ENCODE results near the gene PRXL2C.
"Not testable (repeated sequence)": the region's sequence is repeated elsewhere in the genome, so short reads cannot be mapped to it uniquely, and the experiment has no call there.

Gene PRXL2C

DNA sequence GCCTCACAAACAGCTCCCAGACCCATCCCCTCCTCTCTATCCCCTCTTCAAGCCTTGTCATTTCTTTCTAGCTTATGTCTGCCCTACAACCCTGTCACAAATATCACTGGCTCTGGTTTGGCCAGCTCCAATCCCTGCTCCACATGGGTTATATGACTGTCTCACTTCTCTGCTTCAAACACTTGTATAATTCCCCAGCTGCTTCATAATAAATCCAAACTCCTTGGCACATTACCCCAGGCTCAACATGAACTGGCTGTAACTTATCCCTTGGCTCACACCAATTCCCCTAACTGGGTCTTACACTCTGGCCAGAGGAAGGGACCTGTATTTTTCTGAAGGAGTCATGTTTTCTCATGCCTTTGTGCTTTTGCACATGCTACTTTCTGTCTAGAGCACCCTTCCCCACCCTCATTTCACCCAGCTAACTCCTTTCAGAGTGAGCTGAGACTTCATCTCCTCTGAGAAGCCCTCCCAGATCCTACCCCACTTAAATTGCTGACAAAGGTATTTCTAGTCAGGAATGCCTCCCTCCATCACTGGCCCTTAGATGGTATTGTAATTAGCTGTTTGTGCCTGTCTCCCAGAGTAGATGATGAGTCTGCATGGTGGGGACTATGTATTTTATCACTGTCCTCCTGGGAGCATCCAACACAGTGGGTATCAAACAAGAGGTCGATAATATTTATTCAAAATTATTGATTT lies 5.3 kb downstream of the PRXL2C start:
- no peak for DNase-seq

DNA sequence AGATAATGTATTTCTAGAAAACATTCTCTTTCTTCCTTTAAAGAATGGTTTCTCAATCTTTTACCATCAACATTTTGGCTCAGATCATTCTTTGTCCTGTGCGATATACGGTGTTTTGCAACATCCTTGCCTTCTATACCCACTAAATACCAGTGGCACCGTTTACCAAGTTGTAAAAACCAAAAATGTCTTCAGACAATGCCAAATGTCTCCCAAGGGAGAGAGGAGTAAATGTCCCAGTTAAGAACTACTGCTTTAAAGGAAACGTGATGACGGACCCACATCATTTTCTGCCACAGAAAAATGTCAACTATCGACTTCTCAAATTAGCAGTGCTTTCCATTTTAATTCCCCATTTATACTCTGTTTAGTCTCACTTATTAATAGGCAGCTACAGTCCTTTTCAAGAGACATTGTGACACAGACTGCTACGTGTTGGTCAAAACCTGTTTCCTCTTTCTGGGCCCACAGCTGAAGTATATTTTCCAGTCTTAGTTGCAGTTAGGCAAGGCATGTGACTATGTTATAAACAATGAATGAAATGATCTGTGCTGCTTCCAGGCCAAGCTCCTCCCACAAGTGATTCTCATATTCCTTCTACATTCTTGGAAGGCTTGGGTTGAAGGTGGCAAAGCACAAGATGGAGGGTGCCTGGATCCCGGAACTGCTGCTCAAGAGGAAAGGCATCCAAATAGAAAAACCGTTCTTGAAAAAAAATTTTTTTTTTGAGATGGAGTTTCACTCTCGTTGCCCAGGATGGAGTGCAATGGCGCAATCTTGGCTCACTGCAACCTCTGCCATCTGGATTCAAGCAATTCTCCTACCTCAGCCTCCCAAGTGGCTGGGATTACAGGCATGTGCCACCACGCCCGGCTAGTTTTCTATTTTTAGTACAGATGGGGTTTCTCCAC lies 8.8 kb downstream of the PRXL2C start:
- DNase-seq, result no peak

DNA sequence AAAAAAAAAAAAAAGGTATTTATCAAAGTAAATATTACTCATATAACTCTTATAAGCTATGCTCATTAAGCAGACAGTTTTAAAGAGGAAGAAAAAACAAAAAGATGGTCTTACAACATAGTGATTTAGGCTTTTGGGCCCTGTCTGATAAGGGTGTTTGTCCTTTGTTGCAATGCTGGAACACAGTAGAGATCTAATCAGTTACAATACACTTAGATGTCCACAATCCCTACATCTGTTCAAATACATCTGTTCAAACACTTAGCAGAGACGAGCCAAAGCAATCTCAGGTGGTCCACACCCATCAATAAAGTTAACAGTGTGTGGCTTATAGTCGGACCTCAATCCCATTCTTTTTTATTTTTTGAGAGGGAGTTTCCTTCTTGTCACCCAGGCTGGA lies 11.0 kb downstream of the PRXL2C start:
- DNase-seq, result peak; percentile 80

DNA sequence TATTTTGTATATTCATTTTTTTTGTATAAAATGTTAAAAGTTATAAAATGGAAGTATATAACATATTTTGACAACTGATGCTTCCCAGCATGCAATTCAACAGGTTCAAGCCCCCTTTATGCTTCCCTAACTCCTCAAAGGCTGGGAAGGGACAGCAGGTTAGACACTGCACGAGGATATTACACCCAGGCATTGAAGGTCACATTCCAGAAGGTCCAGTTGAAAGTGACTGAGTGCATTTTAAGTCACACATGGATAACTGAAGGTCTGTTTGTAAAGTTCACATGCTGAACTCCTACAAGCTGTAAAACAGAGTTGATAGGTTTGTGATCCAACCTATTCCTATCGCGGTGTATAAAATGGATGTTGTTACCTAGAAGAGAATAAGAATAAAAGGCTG lies 13.6 kb downstream of the PRXL2C start:
- DNase-seq, result no peak

DNA sequence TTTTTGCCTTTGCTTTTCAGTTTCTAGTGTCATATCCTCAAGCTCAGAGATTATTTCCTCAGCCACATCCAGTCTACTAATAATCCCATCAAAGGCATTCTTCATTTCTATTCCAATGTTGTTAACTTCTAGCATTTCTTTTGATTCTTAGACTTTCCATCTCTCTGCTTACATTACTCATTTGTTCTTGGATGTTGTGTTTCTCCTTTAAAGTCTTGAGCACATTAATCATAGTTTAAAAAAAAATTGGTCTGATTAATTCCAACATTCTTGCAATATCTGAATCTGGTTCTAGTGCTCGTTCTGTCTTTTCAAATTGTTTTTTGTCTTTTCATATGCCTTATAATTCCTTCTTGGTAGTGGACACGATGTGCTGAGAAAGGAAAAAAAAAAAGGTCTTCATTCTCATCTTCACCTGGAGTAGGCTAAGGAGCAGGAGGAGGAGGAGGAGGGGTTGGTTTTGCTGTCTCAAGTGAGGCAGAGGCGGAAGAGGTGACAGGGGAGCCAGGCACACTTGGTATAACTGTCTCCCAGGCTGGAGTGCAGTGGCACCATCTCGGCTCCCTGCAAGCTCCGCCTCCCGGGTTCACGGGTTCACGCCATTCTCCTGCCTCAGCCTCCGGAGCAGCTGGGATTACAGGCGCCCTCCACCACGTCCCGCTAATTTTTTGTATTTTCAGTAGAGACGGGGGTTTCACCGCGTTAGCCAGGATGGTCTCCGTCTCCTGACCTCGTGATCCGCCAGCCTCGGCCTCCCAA lies 16.3 kb downstream of the PRXL2C start:
- no peak for DNase-seq

DNA sequence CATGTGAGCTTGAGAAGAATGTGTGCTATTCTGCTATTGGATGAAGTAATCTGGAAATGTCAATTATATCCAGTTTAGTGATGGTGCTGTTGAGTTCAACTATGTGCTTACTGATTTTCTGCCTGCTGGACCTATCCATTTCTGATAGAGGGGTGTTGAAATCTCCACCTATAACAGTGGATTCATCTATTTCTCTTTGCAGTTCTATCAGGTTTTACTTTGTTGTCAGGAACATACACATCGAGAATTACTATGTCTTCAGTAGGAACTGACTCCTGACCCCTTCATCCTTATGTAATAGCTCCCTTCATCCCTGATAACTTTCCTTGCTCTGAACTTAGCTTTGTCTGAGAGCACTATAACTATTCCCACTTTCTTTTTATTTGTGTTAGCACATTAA lies 18.7 kb downstream of the PRXL2C start:
- no peak for DNase-seq

DNA sequence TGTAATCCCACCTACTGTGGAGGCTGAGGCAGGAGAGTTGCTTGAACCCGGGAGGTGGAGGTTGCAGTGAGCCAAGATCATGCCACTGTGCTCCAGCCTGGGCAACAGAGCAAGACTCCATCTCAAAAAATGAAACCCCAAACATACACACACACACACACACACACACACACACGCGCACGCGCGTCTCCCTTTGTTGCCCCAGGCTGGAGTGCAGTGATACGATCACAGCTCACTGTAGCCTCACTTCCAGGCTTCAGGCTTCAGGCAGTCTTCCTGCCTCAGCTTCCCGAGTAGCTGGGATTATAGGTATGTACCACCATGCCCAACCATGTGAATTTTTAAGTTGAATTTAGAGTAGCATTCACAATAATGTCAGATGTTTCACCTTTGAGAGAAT lies 21.5 kb downstream of the PRXL2C start:
- DNase-seq, result not testable (repeated sequence)

DNA sequence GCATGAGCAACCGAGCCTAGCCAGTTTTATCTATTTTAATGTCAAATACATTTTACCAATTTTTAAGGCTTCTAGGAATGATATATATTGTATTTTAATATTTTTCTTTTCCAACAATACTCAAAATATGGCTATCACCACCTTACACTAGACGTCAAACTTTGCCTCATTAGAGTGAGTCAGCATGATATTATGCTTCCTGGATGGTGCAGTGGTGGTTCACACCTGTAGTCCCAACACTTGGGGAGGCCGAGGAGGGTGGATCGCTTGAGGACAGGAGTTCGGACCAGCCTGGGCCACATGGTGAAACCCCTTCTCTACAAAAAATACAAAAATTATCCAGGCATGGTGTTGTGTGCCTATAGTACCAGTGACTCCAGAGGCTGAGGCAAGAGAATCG lies 28.2 kb downstream of the PRXL2C start:
- no peak for DNase-seq

DNA sequence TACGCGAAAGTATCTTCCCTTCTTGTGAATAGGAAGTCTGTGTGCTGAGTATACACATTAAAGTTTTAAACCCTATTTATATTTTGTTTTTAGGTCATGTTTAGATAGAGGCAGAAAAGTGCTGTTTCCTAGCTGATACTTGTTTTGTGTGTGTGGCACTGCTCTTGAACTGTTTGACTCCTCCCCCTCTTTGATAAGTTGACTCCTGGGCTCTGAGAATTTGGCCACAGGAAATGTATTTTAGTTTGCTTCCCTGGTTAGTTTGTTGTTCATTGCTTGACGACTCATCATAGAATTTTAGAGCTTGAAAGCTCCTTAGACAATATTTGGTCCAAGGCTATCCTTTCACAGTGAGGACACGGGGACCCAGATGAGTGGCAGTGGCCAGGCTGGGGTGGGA lies 33.5 kb downstream of the PRXL2C start:
- peak; percentile 3 for DNase-seq

DNA sequence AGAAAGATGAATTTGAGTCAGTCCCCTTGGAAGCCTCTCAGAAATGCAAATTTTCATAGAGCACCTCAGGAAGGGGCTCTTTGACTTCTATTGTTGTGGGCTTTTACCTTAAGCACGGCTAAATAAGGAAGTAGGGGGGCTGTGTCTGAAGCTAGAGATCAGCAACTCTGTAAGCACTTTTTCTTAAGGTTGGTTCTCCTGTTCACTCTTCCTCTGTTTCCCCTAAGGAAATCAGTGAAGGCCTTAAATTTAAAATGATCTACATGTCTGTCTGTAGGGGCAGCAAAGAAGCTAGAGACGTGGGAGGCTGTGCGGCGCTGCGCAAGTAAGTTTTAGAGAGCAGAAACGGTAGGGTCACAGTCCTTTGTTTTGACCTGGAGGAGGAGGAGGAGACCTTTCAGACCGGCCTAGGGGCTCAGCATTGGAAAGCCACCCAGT lies 34.3 kb downstream of the PRXL2C start:
- DNase-seq, result no peak

DNA sequence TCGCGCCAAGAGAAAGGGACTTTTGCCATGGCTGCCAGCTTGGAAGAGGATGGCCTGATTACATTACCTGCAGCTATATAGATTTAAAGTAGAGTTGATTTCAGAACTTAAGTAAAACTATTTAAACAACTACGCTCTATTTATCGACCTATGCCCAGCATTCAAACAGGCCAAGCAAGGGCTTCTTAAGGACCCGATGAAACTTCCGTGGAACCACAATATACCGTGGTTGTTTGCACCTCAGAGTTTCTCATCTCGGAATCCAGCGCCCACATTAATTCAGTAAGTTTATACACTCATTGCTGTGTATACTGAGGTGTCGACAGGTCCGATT lies 35.0 kb downstream of the PRXL2C start:
- no peak for DNase-seq

DNA sequence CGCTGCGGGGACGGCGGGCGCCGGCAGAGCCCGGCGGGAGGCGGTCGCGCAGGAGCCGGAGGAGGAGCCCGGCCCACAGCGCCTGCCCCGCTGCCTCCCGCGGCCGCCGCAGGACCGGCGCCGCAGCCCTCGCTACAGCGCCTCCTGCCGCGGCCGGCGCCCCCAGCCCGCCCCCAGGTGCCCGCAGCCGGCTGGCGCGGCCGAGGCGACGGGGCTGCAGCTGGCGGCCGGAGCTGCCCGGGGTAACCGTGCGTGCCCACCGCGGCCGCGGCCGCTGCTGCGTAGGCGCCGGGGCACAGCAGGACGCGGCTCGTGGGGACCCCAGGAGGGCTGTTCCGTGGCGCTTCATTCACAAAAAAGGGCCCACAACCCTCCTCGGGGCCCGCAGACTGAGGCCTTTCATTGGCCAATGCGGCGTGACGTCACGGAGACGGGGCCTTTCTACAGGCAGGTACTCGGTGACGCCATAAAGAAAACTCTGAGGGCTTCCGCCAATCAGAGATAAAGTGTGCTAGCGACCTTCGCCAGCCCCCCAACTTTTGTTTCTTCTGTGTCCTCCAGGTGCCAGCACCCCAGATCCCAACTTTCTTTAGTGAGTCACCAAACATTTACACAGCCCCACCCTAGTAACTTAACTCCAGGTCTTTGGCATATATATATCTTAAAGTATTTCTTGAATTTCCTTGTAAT lies 35.5 kb downstream of the PRXL2C start, which contains the start of gene CDC14B:
CDC14B (minus strand) TSS at position 353 of the 690 bp plus-strand sequence. CDS start 465 bp downstream, outside the sequence.
- peak; percentile 93 for DNase-seq

DNA sequence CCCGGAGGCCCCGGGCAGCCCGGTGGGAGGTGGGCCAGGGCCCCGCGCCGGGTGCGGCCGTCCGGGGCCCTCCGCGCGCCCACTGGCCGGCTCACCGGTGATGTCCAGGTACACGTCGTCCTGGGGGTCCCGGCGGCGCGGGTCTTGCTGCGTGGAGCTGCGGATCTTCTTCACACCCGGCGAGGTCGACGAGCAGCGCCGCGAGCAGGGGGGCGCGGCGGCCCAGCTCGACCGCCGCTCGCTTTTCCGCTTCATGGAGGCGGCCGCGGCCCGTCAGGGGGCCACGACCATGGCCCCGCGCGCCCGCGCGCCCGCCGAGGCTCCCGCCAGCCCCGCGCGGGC lies 36.0 kb downstream of the PRXL2C start:
- DNase-seq, result no peak

DNA sequence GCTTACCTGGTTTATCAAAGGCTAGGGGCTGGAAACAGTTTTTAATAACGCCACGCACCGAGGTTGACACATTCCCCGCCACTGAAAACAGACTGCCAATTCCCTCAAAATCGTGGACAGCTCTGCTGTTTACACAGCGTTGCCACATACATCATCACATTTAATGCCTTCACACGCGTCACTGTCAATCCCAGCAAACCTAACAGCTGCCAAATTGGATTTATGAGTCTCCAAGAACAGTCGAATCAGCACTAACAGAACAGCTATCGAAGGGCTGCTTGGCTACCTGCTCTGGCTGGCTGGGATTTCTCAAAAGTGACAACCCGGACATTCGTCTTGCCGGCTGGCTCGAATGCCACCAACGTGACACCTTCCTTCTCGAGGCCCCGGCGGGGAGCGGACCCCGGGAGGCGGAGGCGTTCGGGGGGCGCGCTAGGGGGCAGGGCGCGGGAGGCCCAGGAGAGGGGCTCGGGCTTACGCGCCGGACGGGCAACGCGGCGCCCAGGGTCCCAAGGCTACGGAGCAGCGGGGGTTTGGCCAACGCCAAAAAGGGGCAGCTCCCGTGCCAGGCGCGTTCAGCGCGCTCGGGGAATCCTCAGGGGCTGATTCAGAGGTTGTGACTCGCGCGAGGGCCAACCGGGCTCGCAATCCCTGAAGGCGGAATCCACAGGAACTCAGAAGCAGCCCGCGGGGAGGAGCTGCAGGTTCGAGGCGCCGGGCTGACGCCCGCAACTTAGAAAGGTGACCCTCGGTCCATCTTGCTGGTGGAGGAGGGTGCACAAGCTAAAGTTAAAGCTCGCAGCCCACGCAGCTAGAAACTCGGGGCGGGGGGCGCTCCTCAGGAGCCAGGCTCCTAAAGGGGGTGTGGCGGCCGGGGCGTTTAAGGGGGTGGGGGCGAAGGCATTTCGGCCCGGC lies 36.7 kb downstream of the PRXL2C start:
- DNase-seq, result peak; percentile 67

DNA sequence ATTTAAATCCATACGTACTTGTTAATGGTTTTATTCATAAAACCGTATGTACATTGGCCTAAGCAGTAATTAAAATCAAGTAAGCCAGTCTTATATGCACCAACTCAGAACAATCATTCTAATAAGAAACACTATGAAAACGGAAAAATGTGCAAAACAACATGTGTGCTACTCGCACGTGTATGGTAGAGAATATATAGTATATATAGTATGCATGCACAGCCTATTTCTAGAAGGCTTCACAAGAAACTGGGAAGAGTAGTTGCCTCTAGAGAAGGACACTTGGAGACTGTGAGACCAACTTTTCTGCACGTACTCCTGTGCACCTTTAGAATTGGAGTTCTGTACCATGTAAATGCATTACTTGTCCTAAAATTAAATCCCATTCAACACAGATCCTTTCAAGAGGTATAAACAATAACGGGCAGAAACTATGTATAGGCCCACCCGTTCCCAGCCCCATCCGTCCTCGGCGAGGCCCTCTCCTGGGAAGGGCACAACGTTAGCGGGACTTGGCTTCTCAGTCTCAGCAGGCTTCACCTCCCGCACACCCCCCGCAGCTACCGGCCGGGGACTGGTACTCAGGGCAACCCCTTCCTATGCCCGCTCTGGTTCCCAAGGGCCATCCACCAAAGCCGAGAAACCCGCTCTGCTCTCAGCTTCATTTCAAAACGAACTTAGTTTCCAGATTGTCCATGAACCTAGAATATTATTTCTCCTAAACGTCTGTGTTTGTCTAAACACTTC lies 37.5 kb downstream of the PRXL2C start:
- DNase-seq, result no peak

DNA sequence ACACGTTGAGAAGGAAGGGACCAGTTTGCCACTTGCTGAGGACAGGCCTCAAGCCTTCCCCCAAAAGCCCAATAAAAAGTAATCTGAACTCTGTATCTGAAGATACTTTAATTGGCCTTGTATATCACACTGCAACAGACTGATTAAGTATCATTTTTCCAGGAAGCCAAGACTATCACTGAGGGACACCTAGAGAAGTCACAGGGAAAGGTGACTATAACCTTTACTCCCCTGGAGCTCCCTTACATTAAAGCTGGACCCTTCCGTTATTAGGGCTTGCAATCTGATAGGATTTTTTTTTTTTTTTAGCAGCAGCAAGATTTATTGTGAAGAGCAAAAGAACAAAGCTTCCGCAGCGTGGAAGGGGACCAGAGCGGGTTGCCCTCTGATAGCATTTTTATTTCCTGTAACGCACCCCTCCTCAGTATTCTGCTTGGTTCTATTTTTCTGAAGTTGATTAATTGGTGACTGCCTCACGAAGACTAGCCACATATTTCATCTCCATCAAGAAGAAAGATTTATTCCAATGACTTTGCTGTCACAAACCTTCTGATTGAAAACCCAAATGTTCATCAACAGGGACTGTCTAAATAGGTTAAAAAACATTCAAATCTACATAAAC lies 38.2 kb downstream of the PRXL2C start:
- no peak for DNase-seq

DNA sequence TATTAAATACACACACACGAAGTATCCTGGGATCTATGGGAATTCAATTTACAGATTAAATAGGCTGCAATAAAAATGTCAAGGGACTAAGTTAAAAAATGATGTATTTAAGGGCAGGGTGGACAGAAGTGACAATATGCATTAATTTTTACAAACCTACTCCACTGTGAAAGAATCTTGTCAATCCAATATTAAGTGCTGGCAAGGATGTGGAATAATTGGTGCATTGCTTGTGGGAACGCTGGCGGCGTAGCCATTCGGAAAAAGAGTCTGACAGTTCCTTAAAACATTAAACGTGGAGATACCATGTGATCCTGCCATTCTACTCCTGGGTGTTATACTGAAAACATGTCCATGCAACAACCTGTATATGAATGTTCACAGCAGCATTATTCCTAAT lies 39.7 kb downstream of the PRXL2C start:
- DNase-seq, result no peak

DNA sequence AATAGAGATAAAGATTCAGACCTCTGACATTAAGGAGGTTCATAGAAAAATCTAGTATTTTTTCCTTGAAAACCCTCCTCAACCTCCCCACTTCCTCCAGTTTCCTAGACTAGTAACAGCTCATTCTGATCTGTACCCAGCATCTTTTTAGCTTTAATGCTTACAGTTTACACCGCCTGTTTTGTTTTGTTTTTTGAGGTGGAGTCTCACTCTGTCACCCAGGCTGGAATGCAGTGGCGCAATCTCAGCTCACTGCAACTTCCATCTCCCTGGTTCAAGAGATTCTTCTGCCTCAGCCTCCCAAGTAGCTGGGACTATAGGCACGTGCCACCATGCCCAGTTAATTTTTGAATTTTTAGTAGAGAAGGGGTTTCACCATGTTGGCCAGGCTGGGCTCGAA lies 40.5 kb downstream of the PRXL2C start:
- DNase-seq, result not testable (repeated sequence)

DNA sequence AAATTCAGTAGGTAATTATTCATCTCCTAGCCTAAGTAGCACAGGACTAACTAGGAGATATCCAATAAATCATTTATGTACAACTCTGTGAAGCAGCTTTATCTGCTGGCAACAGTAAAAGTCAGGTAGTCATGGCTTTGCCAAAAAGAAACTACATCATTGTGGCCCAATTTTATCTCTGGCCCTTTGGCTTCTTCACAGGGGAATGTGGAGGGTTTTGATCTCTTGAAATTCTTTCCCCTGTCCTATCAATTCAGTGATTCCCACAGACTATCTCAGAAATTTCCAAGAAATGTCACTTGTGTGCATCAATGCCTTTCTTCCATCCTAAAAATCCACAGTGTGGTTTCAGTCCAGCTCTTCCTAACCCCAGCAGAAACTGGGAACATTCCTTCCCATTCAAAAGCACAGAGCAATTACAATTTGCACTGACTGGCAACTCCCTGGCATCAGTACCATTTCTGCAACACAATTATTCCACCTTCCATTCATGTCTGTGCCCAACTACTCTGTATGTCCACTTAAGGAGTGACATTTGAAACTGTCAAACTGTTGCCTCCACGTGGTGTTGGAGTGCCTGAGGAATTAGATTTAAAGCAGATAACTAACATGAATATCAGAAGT lies 42.0 kb downstream of the PRXL2C start:
- DNase-seq, result no peak

Measured in DMS53 (cell line).